Spleen (tissue), 7 donors: ENCODE data around the gene A3GALT2.

Source experiments
- CTCF ChIP-seq, 11 experiments: fragments of 200-600 bp in 7 of 11; fragments of 450-650 bp in 4 of 11; sonication (generic) in 4 of 11; IDR thresholded peaks in 8 of 11; conservative IDR thresholded peaks in 3 of 11; 1 replicate in 7 of 11; 2 replicates in 4 of 11; pipeline versions ENCODE4 v1.4.0 to v1.8.0; 2016 to 2021; ENCODE audit warnings: antibody characterized with exemption in 11 of 11, inconsistent platforms in 4 of 11, mild to moderate bottlenecking in 1 of 11
- POLR2A ChIP-seq, 3 donors: fragments of 450-650 bp; IDR thresholded peaks; one replicate each; pipeline ENCODE4 v1.5.1; 2017; ENCODE audit warnings: antibody characterized with exemption in 3 of 3, mild to moderate bottlenecking in 1 of 3
- POLR2AphosphoS5 ChIP-seq, 3 donors: sonication (generic); formaldehyde crosslinking; IDR thresholded peaks; one replicate each; pipeline ENCODE4 v1.5.1; 2017; ENCODE audit warnings: antibody characterized with exemption in 3 of 3
- donor health status: DM: no; HTN: no; CAD: no; lungs with moderate emphysema.
- donor health status: DM: no; HTN: no; CAD: no.
- donor health status: DM: no; HTN: no; CAD: no.

DNA sequence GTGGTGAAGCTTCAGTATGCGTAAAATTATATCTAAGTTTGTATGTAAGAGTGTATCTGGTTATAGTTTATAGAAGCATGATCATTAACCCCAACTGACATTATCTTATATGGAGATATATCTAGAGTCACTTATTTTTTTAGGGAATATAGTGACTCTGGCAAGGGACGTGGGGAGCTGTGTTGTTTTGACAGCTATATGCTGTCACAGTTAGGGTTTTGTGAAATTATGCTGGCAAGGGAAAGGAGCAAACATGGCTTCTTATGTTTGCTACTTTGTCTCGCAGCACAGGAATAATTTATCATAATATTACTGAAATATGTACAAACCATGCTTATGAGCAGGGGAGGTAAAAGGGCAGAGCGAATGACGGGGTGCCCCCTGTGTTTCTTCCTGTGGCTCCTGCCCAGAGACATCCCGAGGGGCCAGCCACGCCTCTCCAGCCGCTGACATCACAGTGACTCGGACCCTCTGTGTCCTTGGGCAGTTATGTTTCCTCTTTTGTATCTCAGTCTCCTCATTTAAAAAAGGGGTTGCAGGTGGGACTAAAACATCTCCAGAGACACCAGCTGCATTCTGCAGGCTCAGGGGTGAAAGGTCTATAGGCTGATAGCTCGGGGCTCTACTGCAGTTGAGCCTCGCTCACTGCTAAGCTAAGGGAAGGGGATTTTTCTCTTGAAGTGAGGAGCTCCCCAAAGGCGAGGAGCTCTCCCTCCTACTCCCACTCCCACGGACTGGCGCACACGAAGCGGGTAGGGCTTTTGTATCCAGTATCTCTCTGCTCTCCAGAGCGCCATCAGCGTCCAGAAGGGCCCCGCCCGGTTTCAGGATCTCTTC lies 14.9 kb downstream of the A3GALT2 start:
- TF ChIP-seq CTCF (IDR thresholded peaks at IDR 0.05 in 8 of 11, conservative IDR thresholded peaks at IDR 0.05 in 3 of 11) = no peak
- no peak for TF ChIP-seq POLR2A (IDR thresholded peaks at IDR 0.05)
- no peak for TF ChIP-seq POLR2AphosphoS5 (IDR thresholded peaks at IDR 0.05)
